Liver (tissue), 9 donors: ENCODE data around the gene POLR2L. TPM values are rescaled to one million over a fixed set of nuclear protein-coding genes. Genes with fewer than 3 reads are reported as not detected.

Source experiments
- DNase-seq: peaks from one replicate; pipeline ENCODE4 v3.0.0-alpha.2; 2017; ENCODE audit warnings: low spot score
- H3K27ac ChIP-seq, 2 donors: one replicate each; pipeline ENCODE4 v1.7.0; 2013; ENCODE audit warnings: inconsistent platforms in 2 of 2, low read length in 2 of 2, control low read depth in 1 of 2, low read depth in 1 of 2, mild to moderate bottlenecking in 1 of 2
- H3K27me3 ChIP-seq, 4 donors: one replicate each; pipeline versions ENCODE4 v1.6.1 to v1.7.0; 2013; ENCODE audit warnings: low read length in 3 of 4, inconsistent platforms in 1 of 4, mild to moderate bottlenecking in 1 of 4, moderate library complexity in 1 of 4; ENCODE audit not compliant: control insufficient read depth in 4 of 4, insufficient read depth in 4 of 4
- H3K36me3 ChIP-seq, 4 donors: one replicate each; pipeline versions ENCODE4 v1.6.1 to v1.7.0; 2013; ENCODE audit warnings: low read length in 3 of 4, mild to moderate bottlenecking in 3 of 4, low read depth in 1 of 4, moderate library complexity in 1 of 4; ENCODE audit not compliant: control insufficient read depth in 4 of 4, insufficient read depth in 3 of 4
- H3K4me1 ChIP-seq, 4 donors: one replicate each; pipeline versions ENCODE4 v1.6.1 to v1.7.0; 2013; ENCODE audit warnings: low read length in 3 of 4, mild to moderate bottlenecking in 3 of 4, moderate library complexity in 1 of 4; ENCODE audit not compliant: control insufficient read depth in 4 of 4, insufficient read depth in 4 of 4
- H3K4me3 ChIP-seq, 3 donors: one replicate each; pipeline versions ENCODE4 v1.6.1 to v1.7.0; 2013; ENCODE audit warnings: low read length in 3 of 3, control low read depth in 1 of 3, low read depth in 1 of 3, mild to moderate bottlenecking in 1 of 3
- H3K9ac ChIP-seq, 2 donors: one replicate each; pipeline ENCODE4 v1.7.0; 2013; ENCODE audit warnings: low read length in 2 of 2, mild to moderate bottlenecking in 2 of 2, moderate library complexity in 2 of 2, control low read depth in 1 of 2, low read depth in 1 of 2
- H3K9me3 ChIP-seq, 4 donors: one replicate each; pipeline versions ENCODE4 v1.6.1 to v1.7.0; 2013; ENCODE audit warnings: low read length in 3 of 4; ENCODE audit not compliant: control insufficient read depth in 4 of 4
- CTCF ChIP-seq: fragments of 150-350 bp; IDR thresholded peaks from 2 replicates; pipeline ENCODE4 v1.5.1; 2017; ENCODE audit warnings: improper control_type of control experiment, low read depth, low read length; ENCODE audit not compliant: missing input control
- EGR1 ChIP-seq, 2 donors: IDR thresholded peaks; 2 replicates each; pipeline ENCODE4 v1.6.1; 2016 to 2018; ENCODE audit warnings: antibody characterized with exemption in 2 of 2, low read depth in 2 of 2
- FOXA1 ChIP-seq: IDR thresholded peaks from 2 replicates; pipeline ENCODE4 v1.6.1; 2016; ENCODE audit warnings: antibody characterized with exemption
- FOXA2 ChIP-seq: IDR thresholded peaks from 2 replicates; pipeline ENCODE4 v1.6.1; 2016; ENCODE audit warnings: antibody characterized with exemption
- GABPA ChIP-seq, 2 donors: IDR thresholded peaks in 1 of 2; conservative IDR thresholded peaks in 1 of 2; 2 replicates each; pipeline ENCODE4 v1.6.1; 2016; ENCODE audit warnings: antibody characterized with exemption in 2 of 2, mild to moderate bottlenecking in 1 of 2, moderate library complexity in 1 of 2
- HNF4A ChIP-seq, 2 donors: conservative IDR thresholded peaks; 2 replicates each; pipeline ENCODE4 v1.6.1; 2016; ENCODE audit warnings: antibody characterized with exemption in 2 of 2, mild to moderate bottlenecking in 2 of 2
- HNF4G ChIP-seq: IDR thresholded peaks from 2 replicates; pipeline ENCODE4 v1.6.1; 2016; ENCODE audit warnings: antibody characterized with exemption
- MAX ChIP-seq: IDR thresholded peaks from 2 replicates; pipeline ENCODE4 v1.6.1; 2016; ENCODE audit warnings: antibody characterized with exemption
- NR2F2 ChIP-seq: IDR thresholded peaks from 2 replicates; pipeline ENCODE4 v1.6.1; 2016; ENCODE audit warnings: antibody characterized with exemption
- RAD21 ChIP-seq, 2 donors: IDR thresholded peaks; 2 replicates each; pipeline ENCODE4 v1.6.1; 2016; ENCODE audit warnings: antibody characterized with exemption in 2 of 2, mild to moderate bottlenecking in 2 of 2
- RXRA ChIP-seq, 2 donors: IDR thresholded peaks; 2 replicates each; pipeline ENCODE4 v1.6.1; 2017 to 2018; ENCODE audit warnings: antibody characterized with exemption in 2 of 2, mild to moderate bottlenecking in 1 of 2
- SP1 ChIP-seq: IDR thresholded peaks from 2 replicates; pipeline ENCODE4 v1.6.1; 2018; ENCODE audit warnings: antibody characterized with exemption, mild to moderate bottlenecking
- TAF1 ChIP-seq: conservative IDR thresholded peaks from 2 replicates; pipeline ENCODE4 v1.6.1; 2016; ENCODE audit warnings: antibody characterized with exemption, mild to moderate bottlenecking
- YY1 ChIP-seq: IDR thresholded peaks from 2 replicates; pipeline ENCODE4 v1.6.1; 2016; ENCODE audit warnings: antibody characterized with exemption, mild to moderate bottlenecking
- ZBTB33 ChIP-seq: IDR thresholded peaks from 2 replicates; pipeline ENCODE4 v1.6.1; 2016; ENCODE audit warnings: antibody characterized with exemption
- WGBS: extraction: QIAGEN DNeasy Blood & Tissue Kit; methylation state at CpG from one replicate; pipeline ENCODE4 v1.1.7; 2013; 5-methylcytosine and 5-hydroxymethylcytosine counted together
- polyA plus RNA-seq, 2 donors: library from polyadenylated mRNA; stranded (reverse) in 1 of 2; unstranded in 1 of 2; fragments of 200-250 nt in 1 of 2; fragments of >200 nt in 1 of 2; fragmentation: Nextera tagmentation in 1 of 2; extraction: Ambion mirVana in 1 of 2; gene quantifications; one replicate each; pipeline versions ENCODE4 v1.2.1 to v1.2.3, GENCODE V29; 2013 to 2015
- total RNA-seq, 2 donors: library from RNA; depleted of rRNA; stranded (reverse); fragments of >200 nt; gene quantifications; one replicate each; pipeline ENCODE4 v1.2.3, GENCODE V29; 2014
- TF ChIP-seq, protein P1 (sequence below): IDR thresholded peaks from 2 replicates; pipeline ENCODE4 v1.6.1; 2016; ENCODE audit warnings: antibody characterized with exemption
- TF ChIP-seq, protein P2 (sequence below): IDR thresholded peaks from 2 replicates; pipeline ENCODE4 v1.6.1; 2016; ENCODE audit warnings: antibody characterized with exemption, mild to moderate bottlenecking
- donor health status: healthy.
- donor health status: healthy.
- donor health status: healthy.
- donor health status: healthy.
- donor health status: healthy.

The POLR2L gene
- total and polyA plus RNA-seq, 4 donors: 28.1 to 230 (median 106) TPM

GRCh38 chr11:858053-858761 lies 15.9 kb upstream of the POLR2L start:
- peaks cover 0 to 7% (median 3%) of the 10 kb centered on the region in 4 donors for H3K4me1 ChIP-seq
- 86% methylated on average over 27 of the region's 27 CpGs for WGBS

More at GRCh38 chr11:858053-858761, 15.9 kb upstream of the POLR2L start:
- Histone ChIP-seq H3K36me3 (no peaks in the 10 kb centered on the region), H3K9ac (no peak overlapping the region), H3K27ac (no peak overlapping the region), H3K27me3 (no peaks in the 10 kb centered on the region), H3K4me3 (no peak overlapping the region), H3K9me3 (no peaks in the 10 kb centered on the region)
- TF ChIP-seq YY1 (no peak), MAX (no peak), FOXA1 (no peak), SP1 (no peak), EGR1 (IDR thresholded peaks at IDR 0.05; ENCODE audit: low read depth in 2 of 2) (no peak), RAD21 (IDR thresholded peaks at IDR 0.05) (no peak), HNF4G (no peak), CTCF (no peak), HNF4A (conservative IDR thresholded peaks at IDR 0.05) (no peak), RXRA (IDR thresholded peaks at IDR 0.05) (no peak), FOXA2 (no peak), ZBTB33 (no peak), NR2F2 (no peak), GABPA (IDR thresholded peaks at IDR 0.05 in 1 of 2, conservative IDR thresholded peaks at IDR 0.05 in 1 of 2) (no peak), TAF1 (no peak)
- TF ChIP-seq, protein P1, sequence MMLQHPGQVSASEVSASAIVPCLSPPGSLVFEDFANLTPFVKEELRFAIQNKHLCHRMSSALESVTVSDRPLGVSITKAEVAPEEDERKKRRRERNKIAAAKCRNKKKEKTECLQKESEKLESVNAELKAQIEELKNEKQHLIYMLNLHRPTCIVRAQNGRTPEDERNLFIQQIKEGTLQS: no peak
- TF ChIP-seq, protein P2, sequence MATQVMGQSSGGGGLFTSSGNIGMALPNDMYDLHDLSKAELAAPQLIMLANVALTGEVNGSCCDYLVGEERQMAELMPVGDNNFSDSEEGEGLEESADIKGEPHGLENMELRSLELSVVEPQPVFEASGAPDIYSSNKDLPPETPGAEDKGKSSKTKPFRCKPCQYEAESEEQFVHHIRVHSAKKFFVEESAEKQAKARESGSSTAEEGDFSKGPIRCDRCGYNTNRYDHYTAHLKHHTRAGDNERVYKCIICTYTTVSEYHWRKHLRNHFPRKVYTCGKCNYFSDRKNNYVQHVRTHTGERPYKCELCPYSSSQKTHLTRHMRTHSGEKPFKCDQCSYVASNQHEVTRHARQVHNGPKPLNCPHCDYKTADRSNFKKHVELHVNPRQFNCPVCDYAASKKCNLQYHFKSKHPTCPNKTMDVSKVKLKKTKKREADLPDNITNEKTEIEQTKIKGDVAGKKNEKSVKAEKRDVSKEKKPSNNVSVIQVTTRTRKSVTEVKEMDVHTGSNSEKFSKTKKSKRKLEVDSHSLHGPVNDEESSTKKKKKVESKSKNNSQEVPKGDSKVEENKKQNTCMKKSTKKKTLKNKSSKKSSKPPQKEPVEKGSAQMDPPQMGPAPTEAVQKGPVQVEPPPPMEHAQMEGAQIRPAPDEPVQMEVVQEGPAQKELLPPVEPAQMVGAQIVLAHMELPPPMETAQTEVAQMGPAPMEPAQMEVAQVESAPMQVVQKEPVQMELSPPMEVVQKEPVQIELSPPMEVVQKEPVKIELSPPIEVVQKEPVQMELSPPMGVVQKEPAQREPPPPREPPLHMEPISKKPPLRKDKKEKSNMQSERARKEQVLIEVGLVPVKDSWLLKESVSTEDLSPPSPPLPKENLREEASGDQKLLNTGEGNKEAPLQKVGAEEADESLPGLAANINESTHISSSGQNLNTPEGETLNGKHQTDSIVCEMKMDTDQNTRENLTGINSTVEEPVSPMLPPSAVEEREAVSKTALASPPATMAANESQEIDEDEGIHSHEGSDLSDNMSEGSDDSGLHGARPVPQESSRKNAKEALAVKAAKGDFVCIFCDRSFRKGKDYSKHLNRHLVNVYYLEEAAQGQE: no peak
- no peak for DNase-seq
